ENCODE measurements around the gene SESN3. TPM values are rescaled to one million over a fixed set of nuclear protein-coding genes. Genes with fewer than 3 reads are reported as not detected.
"Not testable (repeated sequence)": the region's sequence is repeated elsewhere in the genome, so short reads cannot be mapped to it uniquely, and the experiment has no call there.

The SESN3 gene, protein sequence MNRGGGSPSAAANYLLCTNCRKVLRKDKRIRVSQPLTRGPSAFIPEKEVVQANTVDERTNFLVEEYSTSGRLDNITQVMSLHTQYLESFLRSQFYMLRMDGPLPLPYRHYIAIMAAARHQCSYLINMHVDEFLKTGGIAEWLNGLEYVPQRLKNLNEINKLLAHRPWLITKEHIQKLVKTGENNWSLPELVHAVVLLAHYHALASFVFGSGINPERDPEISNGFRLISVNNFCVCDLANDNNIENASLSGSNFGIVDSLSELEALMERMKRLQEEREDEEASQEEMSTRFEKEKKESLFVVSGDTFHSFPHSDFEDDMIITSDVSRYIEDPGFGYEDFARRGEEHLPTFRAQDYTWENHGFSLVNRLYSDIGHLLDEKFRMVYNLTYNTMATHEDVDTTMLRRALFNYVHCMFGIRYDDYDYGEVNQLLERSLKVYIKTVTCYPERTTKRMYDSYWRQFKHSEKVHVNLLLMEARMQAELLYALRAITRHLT
- 46.9 TPM for total RNA-seq

DNA sequence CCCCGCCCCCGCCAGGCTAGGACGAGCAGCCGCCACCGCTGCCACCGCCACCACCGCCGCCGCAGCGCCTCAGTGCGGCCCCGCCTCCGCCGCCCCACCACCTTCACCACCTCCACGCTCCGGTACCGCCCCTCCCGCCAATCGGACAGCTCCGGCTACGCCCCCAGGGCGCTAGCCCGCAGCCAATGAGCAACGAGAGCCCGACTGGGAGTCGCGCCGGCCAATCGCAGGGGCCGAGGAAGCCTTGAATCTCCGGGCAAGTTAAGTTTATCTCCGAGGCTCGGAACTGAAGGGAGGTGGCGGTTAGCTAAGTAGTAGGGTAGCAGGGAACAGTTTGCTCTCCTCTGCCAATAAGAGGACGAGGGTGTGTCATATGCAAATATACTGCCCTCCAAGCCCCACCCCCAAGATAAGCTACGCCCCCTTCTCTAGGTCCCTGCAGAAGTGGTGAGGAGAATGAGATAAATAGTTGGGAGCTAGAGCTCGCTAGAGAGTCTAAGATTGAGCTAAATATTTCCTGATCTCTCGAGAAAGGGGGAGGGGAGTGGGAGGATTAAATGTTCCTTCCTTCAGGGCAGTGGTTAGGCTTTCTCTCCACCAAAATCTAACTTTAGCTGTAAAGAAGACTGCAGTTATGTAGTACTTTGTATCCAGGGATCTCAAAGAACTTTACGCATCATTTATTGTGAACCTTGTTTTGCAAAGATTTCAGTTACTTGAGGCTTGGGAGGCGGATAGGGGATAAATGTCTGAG is at the start of gene SESN3:
Gene SESN3 (minus strand): TSS at position 76 of the 754 bp plus-strand sequence. CDS start 342 bp downstream, outside the sequence.
- DNase-seq (ENCODE audit: low spot score) = peak; percentile 99

DNA sequence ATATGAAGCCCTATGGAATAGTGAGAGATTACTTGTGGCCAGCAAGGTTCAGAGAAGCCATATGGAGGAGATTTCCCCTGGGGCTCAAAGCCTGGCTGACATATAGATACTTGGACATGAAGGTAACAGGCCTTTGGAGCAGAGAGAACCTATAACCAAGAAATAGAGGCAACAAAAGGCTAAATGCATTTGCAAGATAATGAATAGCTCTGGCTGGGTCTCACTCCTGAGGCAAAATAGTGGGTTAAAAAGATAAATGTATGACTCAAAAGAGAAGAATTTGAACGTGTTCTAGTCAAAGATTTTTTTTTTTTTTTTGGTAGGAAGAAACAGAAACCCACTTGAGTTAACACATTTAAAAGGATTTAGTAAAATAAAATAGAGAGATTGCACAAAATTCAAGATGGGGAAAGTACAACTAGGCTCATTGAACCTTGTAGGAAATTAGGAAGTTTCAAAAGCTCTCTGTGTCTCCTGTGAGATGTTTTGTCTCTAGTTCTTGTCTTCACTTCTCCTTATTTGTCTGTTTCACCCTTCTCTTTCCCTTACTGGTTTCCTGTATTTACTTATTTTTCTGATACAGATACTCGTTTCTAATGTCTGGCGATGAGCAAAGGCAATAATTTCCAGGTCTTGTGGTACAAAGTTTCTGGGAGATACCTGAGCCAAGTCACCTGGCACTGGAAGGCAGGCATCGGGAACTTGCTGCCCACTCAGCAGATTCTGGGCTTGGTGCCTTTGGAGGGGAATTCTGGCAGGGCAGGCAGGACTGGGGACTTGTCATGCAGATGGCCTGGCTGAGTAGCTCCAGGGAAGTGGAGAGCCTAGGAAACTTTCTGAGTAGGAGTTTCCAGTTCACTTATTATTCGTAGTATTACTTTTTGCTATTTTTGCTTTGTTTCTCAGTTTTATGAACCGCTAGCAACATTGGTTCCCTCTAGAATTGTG is 49.2 kb upstream of the SESN3 start:
- DNase-seq (ENCODE audit: low spot score) = no peak

DNA sequence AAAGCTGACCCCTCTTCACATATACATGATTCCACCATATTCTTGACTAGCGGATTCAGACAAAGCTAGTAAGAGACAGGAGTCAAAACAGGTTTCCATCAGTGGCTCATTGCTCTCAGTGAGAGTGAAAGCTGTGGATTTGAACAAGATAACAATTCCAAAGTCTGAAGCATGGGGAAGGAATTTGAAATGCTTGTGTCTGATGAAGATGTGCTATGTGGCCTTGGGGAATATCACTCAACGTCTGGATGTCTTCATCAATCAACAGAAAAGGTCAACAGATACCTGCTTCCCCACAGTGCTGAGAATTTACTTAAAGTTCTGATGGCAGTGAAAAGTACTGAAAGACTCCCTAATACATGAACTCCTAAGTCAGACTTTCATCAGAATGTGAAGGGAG is 46.9 kb upstream of the SESN3 start:
- DNase-seq (ENCODE audit: low spot score) = no peak

DNA sequence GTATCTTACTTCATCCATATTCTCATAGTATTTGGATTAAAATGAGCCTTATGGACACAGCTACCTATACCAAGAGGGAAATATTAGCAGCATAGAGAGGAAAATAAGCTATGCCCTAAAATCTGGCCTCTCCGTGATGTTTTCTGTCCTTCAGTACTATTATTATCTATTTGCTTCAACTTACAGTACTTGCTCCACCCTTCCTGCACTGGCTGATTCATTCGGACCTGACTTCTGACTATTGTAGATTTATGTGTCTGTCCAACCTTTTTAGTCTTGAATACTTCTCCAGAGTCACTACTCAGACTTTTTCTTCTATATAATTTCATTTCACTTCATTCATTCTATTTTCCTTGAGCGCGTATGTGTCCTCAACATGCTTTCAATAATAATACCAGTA is 45.1 kb upstream of the SESN3 start:
- DNase-seq (ENCODE audit: low spot score) = no peak

DNA sequence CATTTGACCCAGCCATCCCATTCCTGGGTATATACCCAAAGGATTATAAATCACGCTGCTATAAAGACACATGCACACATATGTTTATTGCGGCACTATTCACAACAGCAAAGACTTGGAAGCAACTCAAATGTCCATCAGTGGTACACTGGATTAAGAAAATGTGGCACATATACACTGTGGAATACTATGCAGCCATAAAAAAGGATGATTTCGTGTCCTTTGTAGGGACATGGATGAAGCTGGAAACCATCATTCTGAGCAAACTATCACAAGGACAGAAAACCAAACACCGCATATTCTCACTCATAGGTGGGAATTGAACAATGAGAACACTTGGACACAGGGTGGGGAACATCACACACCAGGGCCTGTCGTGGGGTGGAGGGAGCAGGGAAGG is 42.6 kb upstream of the SESN3 start:
- DNase-seq (ENCODE audit: low spot score) = not testable (repeated sequence)

DNA sequence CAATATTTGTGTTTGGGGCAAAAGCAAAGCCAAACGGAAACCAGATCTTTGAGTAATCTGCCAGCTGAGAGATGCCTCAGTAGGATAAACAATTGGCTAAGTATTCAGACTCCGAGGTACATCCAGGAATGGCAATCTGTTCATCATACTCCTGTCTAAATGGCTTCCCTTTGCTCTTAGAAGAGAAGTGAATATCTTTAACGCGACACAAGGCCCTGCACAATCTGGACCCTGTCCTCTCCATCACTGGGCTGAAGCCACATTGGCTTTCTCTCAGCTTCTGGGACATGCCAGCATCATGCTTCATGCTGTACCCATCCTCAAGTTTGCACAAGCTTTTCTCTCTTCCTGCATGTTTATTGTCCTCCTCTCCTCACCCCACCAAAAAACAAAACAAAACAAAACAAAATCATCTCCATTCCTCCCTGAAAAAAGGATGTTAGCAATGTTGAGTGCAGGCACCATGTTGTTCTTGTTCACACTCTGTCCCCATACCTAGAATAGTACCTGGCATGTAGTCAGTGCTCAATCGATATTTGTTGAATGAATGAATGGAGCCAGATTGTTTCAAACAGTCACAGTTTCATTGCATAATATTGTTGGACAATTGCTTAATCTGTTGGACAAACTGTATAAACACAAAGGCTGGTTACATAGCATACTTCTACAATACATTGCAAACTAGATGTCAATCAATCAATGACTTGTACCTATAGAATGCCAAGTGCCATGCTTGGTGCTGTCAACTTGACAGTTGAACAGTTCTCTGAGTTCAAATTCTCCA is 38.2 kb upstream of the SESN3 start:
- no peak for DNase-seq (ENCODE audit: low spot score)

DNA sequence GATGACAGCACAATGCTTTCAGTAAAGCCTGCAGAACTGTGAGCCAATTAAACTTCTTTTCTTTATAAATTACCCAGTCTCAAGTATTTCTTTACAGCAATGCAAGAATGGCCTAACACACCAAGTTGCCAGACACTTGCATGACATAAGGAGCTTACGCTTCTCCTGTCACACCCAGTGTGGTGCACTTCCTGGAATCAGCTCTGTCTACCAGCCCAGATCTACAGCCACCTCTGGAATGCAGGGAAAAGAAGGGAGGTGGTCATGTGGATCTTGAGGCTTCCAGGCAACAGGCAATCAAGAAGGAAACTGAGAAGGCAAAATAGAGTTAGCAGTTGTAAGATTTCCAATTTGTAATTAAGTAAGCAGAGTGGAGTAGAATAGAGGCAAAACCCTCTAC is 37.4 kb upstream of the SESN3 start:
- DNase-seq (ENCODE audit: low spot score) = no peak

DNA sequence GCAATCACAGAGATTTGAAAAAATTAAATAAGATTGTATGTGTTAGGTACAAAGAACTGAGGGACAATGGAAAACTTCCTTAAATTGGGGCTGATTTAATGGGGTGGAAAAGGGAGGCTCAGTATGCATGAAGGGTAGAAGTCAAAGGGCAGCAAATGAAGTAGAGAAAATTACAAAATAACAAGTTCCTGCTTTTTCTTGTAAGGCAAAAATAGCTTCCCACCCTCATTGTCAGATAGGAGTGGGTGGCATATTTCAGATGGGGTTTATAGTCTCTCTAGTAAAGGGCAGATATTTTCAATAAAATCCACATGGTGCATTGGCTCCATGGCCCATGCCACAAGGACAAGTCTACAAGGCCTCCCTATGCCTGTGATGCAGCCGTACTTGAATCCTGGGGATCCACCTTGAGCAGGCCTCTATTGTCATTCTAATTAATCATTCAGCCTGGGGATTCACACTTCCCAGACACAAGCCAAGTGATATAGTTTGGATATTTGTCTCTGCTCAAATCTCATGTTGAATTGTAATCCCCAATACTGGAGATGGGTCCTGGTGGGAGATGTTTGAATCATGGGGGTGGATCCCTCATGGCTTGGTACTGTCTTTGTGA is 36.7 kb upstream of the SESN3 start:
- no peak for DNase-seq (ENCODE audit: low spot score)

DNA sequence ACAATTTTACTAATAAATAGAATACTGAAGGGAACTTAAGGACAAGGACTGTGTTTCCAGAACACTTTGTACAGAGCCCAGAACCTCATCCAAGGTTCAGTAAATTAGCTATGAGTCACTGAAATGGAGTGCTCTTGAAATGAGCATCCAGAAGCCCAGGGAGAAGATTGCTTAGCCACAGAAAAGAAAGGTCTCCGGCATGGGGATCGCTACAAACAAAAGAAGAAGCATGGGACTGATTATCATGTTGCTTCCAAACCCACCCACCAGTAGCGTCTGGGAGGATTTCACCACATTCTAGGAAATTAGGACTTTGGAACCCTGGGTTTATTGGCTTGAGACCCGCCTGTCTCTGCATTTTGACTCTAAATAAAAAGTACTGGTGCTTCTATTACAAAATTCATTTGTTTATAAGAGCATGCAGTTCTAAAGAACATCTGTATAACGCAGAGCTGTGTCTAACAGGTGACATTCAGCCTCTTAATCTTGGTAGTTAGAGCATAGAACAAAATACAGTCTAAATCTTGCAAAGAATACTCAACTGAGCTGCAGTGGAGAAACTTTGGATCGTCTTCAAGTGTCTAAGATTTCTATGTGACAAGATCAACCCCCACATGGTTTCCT is 35.9 kb upstream of the SESN3 start:
- peak; percentile 26 for DNase-seq (ENCODE audit: low spot score)

DNA sequence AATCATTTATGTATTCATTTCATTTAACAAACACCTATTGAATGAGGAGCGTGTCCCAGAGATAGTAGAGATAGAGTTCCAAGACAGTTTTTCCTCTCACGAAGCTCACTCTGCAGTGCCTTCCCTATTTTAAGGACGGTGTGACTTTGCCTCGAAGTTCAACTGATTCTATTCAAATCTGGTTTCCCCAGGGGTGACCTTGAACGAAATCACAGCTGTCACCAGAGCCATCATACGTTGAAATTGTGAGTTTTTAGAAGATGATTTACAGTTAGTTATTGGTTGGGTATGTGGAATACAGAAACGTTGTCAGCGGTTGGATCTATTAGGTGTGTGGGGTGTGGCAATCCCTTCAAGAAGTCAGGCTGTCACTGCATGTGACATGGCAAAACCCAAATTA is 33.9 kb upstream of the SESN3 start:
- no peak for DNase-seq (ENCODE audit: low spot score)

DNA sequence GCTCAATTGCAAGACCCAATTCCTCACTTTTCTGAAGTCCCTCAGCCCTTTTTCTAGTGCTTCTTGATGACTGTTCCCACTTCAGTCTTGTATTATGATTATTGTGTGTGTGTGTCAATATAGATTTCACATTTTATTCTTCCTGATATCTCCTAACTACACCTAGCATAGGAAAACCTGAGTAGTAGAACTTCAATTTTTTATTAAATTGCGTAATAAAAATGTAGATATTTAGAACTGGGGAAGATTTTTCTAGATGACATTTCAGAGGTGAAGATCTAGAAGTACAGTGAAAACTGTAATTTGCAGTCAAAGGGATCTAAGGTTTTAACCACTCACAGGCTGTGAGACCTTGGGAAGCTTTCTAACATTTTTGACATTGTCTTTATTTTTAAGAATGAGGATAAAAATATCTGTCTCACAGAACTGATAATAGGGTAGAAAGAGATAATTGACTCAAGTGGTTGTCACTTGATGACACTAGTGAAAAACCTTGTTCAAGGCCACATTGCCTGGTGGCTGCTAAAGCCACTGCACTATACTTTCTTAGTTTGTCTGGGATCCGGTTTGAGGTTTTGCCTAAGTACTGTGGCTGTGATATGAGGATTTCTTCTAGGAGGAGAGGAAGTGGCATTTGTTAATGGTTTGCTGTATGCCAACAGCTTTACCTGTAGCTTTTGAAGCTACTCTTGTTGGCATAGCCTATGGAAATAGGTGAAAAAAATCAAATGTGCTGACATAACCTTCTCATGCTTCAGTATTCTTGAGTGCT is 32.2 kb upstream of the SESN3 start:
- DNase-seq (ENCODE audit: low spot score) = no peak

DNA sequence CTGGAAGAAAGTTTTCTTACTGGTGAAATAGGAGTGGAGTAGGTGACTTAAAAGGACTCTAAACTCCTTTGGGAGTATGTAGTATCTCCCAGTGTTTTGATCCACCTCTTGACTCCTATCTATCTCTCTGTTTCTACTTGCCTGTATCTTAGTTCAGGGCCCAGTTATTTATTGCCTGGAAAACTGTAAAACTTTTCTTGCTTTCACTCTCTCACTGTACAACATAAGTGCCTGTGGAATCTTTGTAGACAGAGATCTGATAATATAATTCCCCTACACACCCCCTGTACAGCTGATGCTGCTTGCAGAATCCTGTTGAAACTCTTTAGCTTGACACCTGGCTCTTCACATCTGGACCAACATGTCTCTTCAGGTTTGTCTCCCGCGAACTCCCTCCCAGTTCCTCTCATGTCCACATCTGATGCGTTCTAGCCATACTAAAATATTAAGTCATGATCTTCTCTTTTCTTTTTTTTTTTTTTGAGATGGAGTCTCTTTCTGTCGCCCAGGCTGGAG is 26.5 kb upstream of the SESN3 start:
- no peak for DNase-seq (ENCODE audit: low spot score)

DNA sequence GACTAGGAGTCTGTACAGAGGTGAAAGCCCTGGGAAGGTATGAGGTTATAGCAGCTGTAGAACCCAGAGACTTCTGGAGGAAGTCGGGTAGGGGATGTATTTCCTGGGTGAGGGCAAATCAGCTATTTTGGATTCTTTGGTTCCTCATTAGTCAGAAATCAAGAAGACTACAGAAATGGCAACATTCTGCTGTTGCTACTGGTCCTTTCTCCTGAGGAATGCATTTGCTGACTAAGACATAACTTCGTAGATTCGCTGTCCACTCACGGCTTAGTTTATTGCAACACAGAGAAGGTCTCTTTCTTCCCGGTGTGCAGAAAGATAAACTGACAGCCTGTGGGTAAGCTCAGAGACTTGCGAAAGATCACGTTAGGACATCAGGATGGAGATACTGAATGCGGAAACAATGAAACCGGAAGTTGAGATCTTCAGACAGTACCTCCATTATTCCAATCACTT is 25.3 kb upstream of the SESN3 start:
- no peak for DNase-seq (ENCODE audit: low spot score)

DNA sequence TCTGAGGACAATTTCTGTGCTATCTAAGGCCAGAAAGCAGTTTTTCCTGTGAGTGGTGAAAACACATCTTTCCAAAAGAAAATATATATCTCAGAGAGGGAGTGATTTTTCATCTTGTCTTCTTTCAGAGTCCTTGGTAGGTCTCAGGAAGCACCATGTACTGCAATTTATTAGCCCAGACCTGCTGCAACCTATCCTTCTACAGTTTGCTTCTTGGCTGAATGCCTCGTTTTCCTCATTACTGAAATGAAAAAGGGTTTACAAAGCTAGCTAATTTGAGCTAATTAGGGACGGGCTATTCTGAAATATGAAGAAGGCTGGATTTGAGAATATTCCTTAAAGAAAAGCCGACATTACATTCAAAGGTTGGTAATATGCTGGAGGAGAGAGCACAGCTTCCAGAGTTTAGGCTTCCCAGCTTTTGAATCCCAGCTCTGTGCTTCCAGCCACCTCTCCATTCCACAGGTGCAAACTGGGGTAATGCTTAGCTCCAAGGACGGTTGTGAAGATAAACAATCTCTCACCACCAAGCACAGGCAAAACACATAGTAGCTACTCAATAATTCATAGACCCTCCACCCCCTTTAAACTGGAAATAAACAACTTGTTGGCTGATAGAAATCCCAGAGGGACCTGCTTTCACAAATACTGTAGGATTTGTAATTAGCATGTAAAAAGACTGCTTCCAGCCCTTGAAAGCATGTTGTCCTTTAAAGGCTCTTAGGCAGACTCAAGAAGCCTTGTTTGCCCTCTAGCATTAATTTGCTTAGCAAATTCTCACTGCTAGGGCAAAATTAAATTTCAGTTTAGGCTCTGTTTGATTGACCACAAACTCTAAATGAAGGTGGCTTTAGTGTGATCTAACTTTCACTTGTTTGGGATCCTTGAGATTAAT is 24.5 kb upstream of the SESN3 start:
- no peak for DNase-seq (ENCODE audit: low spot score)

DNA sequence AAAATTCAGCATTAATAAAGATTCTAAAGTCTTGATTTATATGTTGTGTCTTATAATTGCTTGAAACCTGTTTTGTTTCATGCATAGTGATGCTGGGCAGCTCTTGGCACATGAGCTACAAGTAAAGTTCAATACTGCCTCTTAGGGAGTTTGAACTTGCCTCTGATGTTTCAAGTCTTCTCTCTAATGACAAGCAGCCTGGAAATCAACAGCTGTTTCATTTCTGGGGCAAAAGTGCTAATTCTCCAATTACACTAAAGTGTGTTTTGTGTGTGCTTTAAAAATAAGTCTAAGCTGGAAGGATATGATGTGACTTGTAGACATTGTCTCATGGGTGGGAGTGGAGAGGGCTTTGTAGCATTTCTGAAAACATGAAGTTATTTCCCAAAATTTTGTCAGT is 23.7 kb upstream of the SESN3 start:
- DNase-seq (ENCODE audit: low spot score) = no peak

DNA sequence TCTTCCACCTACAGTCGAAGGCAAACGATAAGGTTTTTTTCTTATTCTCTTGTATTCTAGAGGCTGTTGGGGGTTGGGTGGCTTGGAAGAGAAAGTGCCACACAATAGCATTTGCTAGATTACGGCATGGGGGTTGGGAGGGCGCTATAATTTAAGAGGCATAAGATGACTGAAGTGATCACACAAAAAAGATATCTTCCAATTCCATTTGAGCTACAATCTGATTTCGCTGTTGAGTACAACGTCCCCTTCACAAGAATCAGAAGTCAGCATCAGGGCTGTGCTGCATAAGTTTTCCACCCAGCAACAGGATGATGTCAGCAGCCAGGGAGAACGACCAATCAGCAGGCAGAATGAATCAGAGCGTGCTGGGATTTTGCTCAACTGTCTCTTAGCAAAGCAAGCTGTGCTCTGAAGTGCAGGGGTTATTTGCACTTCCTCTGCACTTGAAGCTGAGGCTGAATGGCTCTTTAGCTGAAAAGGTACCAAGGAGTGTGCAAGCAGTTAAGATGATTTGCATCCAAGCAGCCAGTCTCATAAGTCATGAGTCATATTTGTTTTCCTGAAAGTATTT is 23.2 kb upstream of the SESN3 start:
- peak; percentile 89 for DNase-seq (ENCODE audit: low spot score)

DNA sequence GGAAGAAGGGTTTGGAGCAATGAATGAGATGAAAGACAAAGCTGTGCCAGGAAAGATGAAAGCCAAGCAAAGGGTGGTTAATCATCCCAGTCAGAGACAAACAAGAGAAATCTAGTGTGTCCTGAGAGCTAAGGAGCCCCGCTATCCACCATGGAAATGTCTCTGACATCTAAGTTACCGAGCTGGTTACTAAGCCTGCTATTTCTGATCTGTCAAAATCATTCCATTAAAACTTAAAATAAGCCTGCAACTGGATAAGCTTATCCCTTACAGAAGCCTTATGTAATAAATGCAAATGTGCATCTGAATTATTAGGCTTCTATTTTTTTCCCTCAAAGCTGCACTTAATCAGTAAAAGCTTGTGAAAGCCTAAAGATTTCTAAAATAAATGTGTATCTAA is 22.1 kb upstream of the SESN3 start:
- no peak for DNase-seq (ENCODE audit: low spot score)

DNA sequence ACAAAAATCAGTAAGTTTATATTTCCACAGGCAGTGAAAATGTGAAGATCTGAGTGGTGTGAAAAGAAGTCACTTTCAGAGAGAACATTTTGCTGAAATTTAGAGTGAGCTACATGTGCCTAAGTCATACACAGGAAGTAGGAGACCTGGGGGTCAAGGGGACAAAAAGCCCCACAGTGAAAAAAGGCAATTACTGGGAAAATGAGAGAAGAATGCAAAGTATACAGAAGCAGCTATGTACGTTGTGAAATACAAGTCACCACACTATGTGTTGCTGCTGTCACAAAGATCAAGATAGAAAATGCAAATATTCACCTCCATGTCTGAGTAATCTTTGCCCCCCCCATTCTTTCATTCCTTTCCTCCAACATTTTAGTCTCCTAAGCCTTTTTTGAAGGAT is 21.6 kb upstream of the SESN3 start:
- no peak for DNase-seq (ENCODE audit: low spot score)
